Fibroblast of peridontal ligament (primary cell): ENCODE results near the gene STAU1.
"Not testable (repeated sequence)": the region's sequence is repeated elsewhere in the genome, so short reads cannot be mapped to it uniquely, and the experiment has no call there.

Experiments used
- DNase-seq: peaks from one replicate; pipeline ENCODE4 v3.0.0-alpha.2; 2010; ENCODE audit errors: extremely low read depth

Gene STAU1

DNA sequence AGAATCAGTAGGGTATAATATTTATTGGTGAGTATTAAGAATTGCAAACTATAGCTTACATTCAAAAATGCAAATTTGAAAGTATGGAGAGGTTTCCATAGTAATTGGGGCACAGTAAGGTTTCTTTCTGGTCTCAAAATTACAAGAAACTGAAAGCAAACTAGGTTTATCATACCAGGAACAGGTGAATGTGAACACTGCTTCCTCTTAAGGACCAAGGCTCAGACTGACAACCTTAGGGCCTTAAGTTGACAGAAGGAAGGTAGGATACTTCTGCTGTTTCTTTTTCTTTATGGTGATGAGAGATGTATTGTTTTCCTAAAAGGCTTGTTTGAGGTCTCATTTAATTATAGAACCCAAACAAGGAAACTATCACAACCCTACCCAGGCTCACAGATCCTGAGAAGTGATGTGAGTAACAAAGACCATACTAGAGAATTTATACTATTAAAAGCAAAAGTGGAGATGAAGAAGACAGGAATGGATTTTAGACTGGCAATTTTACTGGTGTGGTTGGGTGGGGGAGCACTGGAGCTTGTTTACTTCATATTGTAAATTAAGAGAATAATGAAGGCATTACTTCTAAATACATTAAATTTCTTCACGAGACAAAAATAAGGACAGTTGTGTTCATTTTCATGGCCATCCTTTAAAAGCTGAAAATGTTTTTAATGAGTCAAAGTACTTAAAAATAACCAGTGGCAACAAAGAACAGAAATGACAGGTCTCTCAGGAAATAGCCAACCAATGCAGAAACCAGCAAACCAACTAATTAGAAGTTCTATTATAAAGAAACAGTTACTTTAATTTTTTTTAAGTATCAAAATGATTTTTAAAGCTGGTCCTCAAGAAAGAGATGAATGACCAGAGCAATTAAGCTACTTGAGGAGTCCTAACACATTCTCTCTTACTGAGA lies 21.3 kb downstream of the STAU1 start:
- DNase-seq: no peak

DNA sequence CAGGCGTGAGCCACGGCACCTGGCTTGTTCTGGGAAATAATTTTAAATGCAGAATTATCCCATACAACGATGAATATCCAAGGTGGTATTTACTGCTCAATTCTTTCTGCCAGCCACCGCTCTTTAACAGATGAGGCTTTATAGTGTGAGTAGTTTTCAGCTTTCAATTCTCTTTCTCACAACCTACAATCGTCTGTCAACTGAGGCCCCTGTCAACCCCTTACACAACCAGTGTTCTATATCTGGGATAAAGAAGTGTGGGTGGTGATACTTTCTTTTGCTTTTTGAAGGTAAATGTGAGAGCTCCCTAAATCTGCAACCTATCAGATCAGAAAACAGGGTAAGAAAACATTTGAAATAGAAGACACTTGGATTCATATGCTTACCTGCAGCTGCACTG lies 22.5 kb downstream of the STAU1 start:
- DNase-seq: no peak

DNA sequence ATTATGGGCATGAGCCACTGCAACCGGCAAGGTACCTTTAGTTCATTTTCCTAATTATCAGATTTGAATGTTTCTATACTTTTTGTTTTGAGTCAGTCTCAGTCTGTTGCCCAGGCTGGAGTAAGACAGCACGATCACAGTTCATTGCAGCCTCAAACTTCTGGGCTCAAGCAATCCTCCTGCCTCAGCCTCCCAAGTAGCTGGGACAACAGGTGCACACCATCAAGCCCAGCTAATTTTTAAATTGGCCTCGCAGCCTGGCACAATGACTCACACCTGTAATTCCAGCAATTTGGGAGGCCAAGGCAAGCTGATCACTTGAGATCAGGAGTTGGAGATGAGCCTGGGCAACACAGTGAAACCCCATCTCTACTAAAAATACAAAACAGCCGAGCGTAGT lies 24.4 kb downstream of the STAU1 start:
- DNase-seq: no peak

- no peak for DNase-seq
Observed at GRCh38 chr20:49161428-49162152, 26.5 kb downstream of the STAU1 start.

DNA sequence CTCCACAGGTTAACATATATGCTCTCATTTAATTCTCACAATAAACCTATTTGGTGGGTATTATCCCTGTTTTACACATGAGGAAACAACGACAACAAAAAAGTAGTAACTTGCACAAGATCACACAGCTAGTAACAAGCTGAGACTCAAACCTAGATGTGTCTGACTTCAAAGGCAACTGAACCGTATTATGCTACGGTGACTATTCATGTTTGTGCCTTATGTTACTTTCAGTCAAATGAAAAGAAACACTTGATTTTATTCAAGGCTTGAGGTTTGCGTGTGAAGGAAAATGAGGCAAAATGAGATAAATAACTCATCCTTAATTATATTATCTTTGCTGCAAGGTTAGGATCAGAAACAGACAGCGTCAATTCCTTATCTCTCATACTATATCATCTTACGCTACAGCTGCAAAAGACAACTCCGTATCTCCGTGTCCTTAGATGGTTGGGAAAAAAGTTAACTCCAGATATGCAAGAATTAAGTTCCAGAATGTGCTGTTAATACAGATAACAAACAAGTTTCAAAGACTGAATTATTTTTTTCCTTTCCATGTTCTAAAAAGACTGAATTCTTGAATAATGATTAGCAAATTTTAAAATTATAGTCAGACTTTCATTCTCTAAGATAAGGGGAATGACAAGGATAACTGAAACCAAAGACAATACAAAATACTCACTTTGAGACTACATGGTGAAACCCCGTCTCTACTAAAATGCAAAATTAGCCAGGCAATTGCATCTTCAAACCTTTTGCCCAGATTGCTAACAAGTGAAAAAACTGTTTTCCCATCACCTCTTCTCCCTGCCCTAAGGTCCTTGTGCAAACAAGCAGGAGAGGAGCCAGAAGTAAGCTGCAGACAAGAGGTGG lies 27.8 kb downstream of the STAU1 start:
- DNase-seq: no peak

DNA sequence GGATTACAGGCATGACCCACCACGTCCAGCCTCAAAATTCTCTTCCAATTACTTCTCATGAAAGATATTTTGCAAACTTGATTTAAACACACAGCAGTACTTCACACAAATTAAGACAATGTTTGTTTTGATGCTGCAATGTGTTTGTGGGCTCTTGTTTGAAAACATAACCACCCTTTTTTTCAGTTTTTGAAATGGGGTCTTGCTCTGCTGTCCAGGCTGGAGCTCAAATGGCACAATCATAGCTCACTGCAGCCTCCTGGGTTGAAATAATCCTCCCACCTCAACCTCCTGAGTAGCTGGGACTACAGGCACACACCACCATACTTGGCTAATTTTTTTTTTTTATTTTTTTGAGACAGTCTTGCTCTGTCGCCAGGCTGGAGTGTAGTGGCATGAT lies 31.0 kb downstream of the STAU1 start:
- DNase-seq: no peak

- no peak for DNase-seq
Observed at GRCh38 chr20:49156481-49156880, 31.7 kb downstream of the STAU1 start.

GRCh38 chr20:49151436-49151835 lies 36.7 kb downstream of the STAU1 start:
- no peak for DNase-seq

DNA sequence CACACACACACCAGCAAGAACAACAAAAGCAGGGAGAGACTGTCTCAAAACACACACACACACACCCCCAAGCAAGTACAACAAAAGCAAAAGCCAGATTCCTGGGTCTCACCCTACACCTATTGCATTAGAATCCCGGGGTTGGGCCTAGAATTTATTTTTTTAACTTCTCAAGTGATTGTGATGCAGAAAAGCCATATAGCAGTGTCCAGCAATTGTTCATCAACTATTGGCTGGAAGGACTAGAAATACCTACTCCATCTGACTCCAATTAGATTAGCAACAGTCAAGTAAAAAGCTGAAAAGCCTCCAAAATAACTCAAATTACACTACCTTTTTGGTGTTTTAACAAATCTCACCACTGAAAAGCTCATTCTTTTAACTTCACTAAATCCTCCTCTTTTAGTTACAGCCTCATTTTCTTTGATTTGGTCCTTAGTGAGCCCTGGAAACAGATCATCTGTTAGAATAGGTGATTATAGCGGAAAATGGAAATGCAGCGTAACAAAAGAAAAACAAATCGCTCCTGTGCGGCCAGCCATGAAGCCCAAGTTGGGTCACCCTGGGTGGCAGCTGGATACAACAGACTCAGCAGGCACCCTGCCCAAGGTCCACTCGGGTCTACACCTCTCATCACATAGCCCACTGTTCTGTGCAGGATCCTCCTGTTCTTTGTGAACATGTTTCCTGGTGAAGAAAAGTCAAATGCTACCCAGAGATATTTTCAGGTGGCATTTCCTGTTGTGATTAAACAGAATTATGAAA lies 38.7 kb downstream of the STAU1 start:
- peak; percentile 78 for DNase-seq

DNA sequence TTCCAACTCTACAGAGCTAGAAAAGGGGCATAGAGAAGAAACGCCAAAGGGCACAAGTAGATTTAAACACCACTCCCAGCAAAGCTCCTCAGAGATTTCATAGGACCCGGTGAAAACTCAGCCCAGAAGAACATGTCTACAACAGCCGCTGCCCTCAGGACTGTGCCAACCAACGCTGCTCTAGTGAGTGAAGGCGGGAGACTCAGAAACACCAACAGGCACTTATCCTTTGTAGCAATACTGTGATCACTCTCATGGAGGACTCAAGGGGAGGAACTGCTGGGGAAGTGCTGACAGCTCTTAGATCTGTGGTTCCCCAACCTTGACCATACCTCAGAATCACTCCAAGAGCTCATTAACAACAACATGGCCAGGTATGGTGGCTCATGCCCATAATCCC lies 39.5 kb downstream of the STAU1 start:
- DNase-seq: no peak

- no peak for DNase-seq
Observed at GRCh38 chr20:49147296-49147695, 40.8 kb downstream of the STAU1 start.

- no peak for DNase-seq
Observed at GRCh38 chr20:49146442-49147225, 41.5 kb downstream of the STAU1 start.

DNA sequence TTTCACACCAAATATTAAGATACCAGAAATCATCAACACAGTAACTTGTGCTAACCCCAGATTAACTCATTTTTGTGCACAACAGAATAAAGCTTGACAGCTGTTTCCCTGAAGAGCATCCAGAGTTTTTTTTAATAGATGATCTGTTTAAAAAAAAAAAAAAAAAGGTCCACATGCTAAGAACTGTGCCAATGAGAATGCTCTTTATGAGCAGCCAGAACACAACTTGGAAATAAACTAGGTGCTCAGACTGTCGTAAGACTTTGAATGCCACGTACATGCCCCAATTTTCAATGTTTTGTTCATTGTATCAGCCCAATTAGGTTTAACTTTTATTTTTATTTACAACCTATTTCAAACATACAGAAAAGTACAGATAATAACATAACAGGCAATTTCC lies 47.3 kb downstream of the STAU1 start:
- peak; percentile 11 for DNase-seq

DNA sequence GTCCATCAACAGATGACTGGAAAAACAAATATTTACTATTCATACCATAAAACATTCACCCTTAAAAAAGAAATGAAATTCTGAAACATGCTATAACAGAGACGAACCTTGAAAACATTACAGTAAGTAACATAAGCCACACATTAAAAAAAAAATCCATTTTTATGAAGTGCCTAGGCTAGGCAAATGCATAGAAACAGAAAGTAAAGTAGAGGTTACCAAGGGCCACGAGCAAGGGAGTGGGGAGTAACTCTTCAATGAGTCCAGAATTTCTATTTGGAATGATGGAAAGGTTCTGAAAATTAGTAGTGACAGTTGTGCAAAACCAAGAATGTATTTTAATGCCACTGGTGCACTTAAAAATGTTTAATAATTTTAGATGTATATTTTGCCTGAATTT lies 47.7 kb downstream of the STAU1 start:
- no peak for DNase-seq

DNA sequence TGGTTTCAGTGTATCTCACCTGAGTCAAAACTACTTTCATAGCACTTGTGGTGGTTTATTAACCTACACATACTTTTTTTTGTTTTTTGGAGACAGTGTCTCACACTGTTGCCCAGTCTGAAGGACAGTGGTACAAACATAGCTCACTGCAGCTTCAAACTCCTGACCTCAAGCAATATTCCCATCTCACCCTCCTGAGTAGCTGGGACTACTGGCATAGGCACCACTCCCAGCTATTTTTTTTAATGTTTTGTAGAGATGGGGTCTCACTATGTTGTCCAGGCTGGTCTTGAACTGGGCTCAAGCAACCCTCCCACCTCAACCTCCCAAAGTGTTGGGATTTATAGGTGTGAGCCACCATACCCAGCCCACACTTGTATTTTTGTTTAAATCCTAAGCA lies 49.7 kb downstream of the STAU1 start:
- no peak for DNase-seq

DNA sequence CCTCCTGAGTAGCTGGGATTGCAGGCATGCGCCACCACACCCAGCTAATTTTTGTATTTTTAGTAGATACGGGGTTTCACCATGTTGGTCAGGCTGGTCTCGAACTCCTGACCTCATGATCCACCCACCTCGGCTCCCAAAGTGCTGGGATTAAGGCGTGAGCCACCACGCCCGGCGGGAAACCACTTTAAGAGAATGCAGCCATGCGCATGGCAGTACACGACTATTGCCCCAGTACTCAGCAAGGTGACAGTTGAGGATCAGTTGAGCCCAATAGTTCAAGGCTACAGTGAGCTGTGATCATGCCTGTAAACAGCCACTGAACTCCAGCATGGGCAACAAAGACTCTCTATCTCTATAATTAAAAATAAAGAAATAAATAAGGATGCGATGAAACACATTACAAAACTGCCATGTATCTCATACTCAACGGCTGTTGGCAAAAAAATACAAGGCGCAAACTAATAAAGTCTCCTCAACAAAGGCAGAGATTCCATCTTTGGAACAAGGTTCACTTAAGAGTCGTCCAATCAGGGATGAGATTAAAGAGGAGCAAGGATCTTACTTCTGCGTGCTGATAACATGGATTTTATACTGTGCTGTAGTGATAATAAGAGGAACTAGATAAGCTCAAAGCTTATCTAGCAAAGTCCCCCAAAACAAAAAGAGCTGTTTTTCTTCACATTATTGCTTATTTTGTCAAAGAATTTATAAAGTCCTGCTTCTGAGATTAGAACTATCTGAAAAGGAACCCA lies 51.1 kb downstream of the STAU1 start:
- DNase-seq: no peak

DNA sequence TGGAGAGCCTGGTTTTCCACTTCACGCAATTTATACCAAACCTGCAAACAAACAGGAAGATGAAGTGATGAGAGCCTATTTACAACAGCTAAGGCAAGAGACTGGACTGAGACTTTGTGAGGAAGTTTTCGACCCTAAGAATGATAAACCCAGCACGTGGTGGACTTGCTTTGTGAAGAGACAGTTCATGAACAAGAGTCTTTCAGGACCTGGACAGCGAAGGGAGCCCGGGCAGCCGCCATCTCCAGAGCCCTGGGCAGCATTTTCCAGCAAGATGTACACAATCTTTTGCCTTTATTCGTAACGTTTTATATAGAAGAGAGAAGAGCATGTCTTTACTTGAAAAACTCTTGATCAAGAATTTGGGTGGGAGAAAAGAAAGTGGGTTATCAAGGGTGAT lies 53.3 kb downstream of the STAU1 start:
- DNase-seq: not testable (repeated sequence)

- DNase-seq: no peak
Observed at GRCh38 chr20:49133571-49133970, 54.6 kb downstream of the STAU1 start.

- DNase-seq: peak; percentile 92
Observed at GRCh38 chr20:49132995-49133478, 55.1 kb downstream of the STAU1 start.

- no peak for DNase-seq
Observed at GRCh38 chr20:49123982-49124381, 64.2 kb downstream of the STAU1 start.
